ENCODE measurements around the gene GPC3.

The GPC3 gene

DNA sequence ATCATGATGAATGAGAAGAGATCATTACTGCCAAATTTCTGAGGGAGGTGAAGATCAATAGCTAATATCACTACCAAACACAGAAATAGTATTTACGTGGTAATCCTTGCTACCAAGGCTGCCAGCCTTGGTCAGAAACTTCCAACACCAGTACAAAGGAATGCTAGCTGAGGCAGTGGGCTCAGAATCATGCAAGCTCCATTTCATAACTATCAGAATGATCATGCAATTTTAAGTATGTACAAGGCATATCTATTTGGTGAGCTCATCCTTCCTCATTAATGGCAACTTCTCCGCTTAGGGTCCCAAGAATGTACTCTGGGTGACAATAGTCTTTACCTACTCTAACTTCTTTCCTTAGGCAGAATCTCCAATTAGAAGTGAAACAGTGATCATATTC is 135.0 kb downstream of the GPC3 start:
- Histone ChIP-seq H3K36me3 (no peaks in the 10 kb centered on the region), H3K27me3 (no peaks in the 10 kb centered on the region), H3K4me1 (ENCODE audit: control insufficient read depth in 1 of 2, insufficient read depth in 1 of 2, low read depth in 1 of 2, low read length in 1 of 2) (no peaks in the 10 kb centered on the region), H3K9me3 (no peaks in the 10 kb centered on the region), H3K27ac (no peak overlapping the region), H3K4me3 (ENCODE audit: low read depth in 1 of 2, low read length in 1 of 2) (no peak overlapping the region)
- TF ChIP-seq, protein P1, sequence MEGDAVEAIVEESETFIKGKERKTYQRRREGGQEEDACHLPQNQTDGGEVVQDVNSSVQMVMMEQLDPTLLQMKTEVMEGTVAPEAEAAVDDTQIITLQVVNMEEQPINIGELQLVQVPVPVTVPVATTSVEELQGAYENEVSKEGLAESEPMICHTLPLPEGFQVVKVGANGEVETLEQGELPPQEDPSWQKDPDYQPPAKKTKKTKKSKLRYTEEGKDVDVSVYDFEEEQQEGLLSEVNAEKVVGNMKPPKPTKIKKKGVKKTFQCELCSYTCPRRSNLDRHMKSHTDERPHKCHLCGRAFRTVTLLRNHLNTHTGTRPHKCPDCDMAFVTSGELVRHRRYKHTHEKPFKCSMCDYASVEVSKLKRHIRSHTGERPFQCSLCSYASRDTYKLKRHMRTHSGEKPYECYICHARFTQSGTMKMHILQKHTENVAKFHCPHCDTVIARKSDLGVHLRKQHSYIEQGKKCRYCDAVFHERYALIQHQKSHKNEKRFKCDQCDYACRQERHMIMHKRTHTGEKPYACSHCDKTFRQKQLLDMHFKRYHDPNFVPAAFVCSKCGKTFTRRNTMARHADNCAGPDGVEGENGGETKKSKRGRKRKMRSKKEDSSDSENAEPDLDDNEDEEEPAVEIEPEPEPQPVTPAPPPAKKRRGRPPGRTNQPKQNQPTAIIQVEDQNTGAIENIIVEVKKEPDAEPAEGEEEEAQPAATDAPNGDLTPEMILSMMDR (IDR thresholded peaks at IDR 0.05): no peak

- H3K9me3 ChIP-seq: no peaks in the 10 kb centered on the region
- TF ChIP-seq, protein P1 (IDR thresholded peaks at IDR 0.05): no peak
- H3K4me3 ChIP-seq (ENCODE audit: low read depth in 1 of 2, low read length in 1 of 2): no peak overlapping the region
- H3K27me3 ChIP-seq: no peaks in the 10 kb centered on the region
- H3K4me1 ChIP-seq (ENCODE audit: control insufficient read depth in 1 of 2, insufficient read depth in 1 of 2, low read depth in 1 of 2, low read length in 1 of 2): no peaks in the 10 kb centered on the region
- H3K27ac ChIP-seq: no peak overlapping the region
- no peaks in the 10 kb centered on the region for H3K36me3 ChIP-seq
Observed at GRCh38 chrX:133849676-133850075, 135.7 kb downstream of the GPC3 start.

- TF ChIP-seq, protein P1 (IDR thresholded peaks at IDR 0.05): no peak
- Histone ChIP-seq H3K9me3 (no peaks in the 10 kb centered on the region), H3K4me3 (ENCODE audit: low read depth in 1 of 2, low read length in 1 of 2) (no peak overlapping the region), H3K36me3 (no peaks in the 10 kb centered on the region), H3K27ac (no peak overlapping the region), H3K27me3 (no peaks in the 10 kb centered on the region), H3K4me1 (ENCODE audit: control insufficient read depth in 1 of 2, insufficient read depth in 1 of 2, low read depth in 1 of 2, low read length in 1 of 2) (no peaks in the 10 kb centered on the region)
Observed at GRCh38 chrX:133847340-133847994, 137.9 kb downstream of the GPC3 start.

DNA sequence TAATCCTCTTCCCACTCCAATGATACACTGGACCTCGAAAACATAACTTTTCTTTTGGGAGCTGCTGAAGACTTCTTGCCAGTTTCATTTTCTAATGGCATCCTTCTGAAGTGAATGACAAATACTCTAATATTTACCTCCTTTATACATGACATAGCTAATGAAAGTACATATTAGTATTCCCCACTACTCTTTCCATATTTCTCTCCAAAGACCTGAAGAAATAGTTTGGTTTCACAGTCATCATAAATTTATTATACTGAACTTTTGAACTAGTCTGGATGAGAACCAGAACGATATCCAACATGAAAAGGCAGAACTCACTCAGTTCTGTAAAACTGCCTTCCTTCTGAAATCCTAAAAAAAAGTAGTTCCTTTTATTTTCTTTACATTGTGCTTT is 139.1 kb downstream of the GPC3 start:
- Histone ChIP-seq H3K9me3 (no peaks in the 10 kb centered on the region), H3K27me3 (no peaks in the 10 kb centered on the region), H3K27ac (no peak overlapping the region), H3K4me1 (ENCODE audit: control insufficient read depth in 1 of 2, insufficient read depth in 1 of 2, low read depth in 1 of 2, low read length in 1 of 2) (no peaks in the 10 kb centered on the region), H3K4me3 (ENCODE audit: low read depth in 1 of 2, low read length in 1 of 2) (no peak overlapping the region), H3K36me3 (no peaks in the 10 kb centered on the region)
- TF ChIP-seq, protein P1 (IDR thresholded peaks at IDR 0.05): no peak

DNA sequence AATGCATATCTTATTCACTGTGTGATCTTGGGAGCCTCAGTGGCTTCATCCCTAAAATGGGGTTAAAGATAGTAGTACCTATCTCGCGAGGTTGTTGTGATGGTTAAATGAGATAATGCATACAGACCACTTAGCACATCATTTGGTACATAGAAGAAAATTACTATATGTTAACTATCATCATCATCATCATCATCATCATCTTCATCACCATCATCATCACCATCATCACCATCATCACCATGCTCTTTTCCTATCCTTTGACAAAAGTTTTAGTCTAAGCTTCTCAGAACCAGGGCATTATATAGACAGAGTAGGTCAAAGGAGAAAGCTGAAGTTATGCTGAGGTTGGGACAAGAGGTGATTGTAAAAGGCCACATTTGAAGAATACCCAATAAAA is 145.0 kb downstream of the GPC3 start:
- H3K27me3 ChIP-seq: no peaks in the 10 kb centered on the region
- no peaks in the 10 kb centered on the region for H3K4me1 ChIP-seq (ENCODE audit: control insufficient read depth in 1 of 2, insufficient read depth in 1 of 2, low read depth in 1 of 2, low read length in 1 of 2)
- H3K4me3 ChIP-seq (ENCODE audit: low read depth in 1 of 2, low read length in 1 of 2): no peak overlapping the region
- H3K9me3 ChIP-seq: no peaks in the 10 kb centered on the region
- H3K27ac ChIP-seq: no peak overlapping the region
- no peaks in the 10 kb centered on the region for H3K36me3 ChIP-seq
- TF ChIP-seq, protein P1 (IDR thresholded peaks at IDR 0.05): no peak
